Measurements from ENCODE around the gene AQP12A. TPM values are rescaled to one million over a fixed set of nuclear protein-coding genes. Genes with fewer than 3 reads are reported as not detected.

Gene AQP12A
- not detected in 2 replicates for total RNA-seq

GRCh38 chr2:240691631-240692420, at the start of gene AQP12A:
AQP12A (plus strand) TSS chr2:240691866; CDS start chr2:240691914, 48 bp downstream.

GRCh38 chr2:240682431-240683224, 9.0 kb upstream of the AQP12A start, which contains the start of gene AQP12B:
AQP12B (minus strand) TSS chr2:240682885; CDS start chr2:240682837, 48 bp downstream.

Other genes with a start within 250 kb of the AQP12A start
- gene ANKMY1, start 133.9 kb upstream of the AQP12A start, total RNA-seq, result 4.8 and 5.4 TPM in 2 replicates
- gene DUSP28, start 131.5 kb upstream of the AQP12A start, total RNA-seq, result 2.5 and 2.7 TPM in 2 replicates
- gene RNPEPL1, start 123.4 kb upstream of the AQP12A start, total RNA-seq, result 18.0 and 18.7 TPM in 2 replicates
- gene CAPN10, start 105.1 kb upstream of the AQP12A start, total RNA-seq, result 23.2 and 26.7 TPM in 2 replicates
- gene GPR35, start 66.4 kb upstream of the AQP12A start, total RNA-seq, result 0.17 TPM in 1 of 2 replicates, not detected in the other
- gene AQP12B, start 9.0 kb upstream of the AQP12A start, total RNA-seq, result not detected in 2 replicates
- under 0.01 TPM in 1 of 2 replicates, not detected in the other for gene KIF1A, start 128.4 kb downstream of the AQP12A start, total RNA-seq
- not detected in 2 replicates for gene AGXT, start 177.0 kb downstream of the AQP12A start, total RNA-seq
- not detected in 2 replicates for gene MAB21L4, start 204.3 kb downstream of the AQP12A start, total RNA-seq
- gene CROCC2, start 214.5 kb downstream of the AQP12A start, total RNA-seq, result not detected in 2 replicates